Measurements from ENCODE around the gene MCC. TPM values are rescaled to one million over a fixed set of nuclear protein-coding genes. Genes with fewer than 3 reads are reported as not detected.

The MCC gene
- total and polyA plus RNA-seq, 12 donors, result 4.2 to 34.1 (median 25.2) TPM

- Histone ChIP-seq H3K27me3 (peaks cover 0 to 6% (median 0%) of the 10 kb centered on the region in 7 donors), H3K4me1 (peaks cover 0 to 10% (median 0%) of the 10 kb centered on the region in 9 donors), H3K4me3 (no peak overlapping the region), H3K27ac (no peak overlapping the region), H3K9me3 (peaks cover 0 to 13% (median 0%) of the 10 kb centered on the region in 11 donors), H3K36me3 (no peaks in the 10 kb centered on the region)
- 38 to 51% methylated on average over 2 of the region's 2 CpGs for WGBS, 2 donors
- no peak for TF ChIP-seq CTCF (IDR thresholded peaks at IDR 0.05)
- intact Hi-C loops (cut with DNase I), result no loop called here
- ATAC-seq (peak; percentile 38 to 94 (median 80)), DNase-seq (no peak)
Observed at GRCh38 chr5:113446358-113446927, 41.8 kb downstream of the MCC start.

DNA sequence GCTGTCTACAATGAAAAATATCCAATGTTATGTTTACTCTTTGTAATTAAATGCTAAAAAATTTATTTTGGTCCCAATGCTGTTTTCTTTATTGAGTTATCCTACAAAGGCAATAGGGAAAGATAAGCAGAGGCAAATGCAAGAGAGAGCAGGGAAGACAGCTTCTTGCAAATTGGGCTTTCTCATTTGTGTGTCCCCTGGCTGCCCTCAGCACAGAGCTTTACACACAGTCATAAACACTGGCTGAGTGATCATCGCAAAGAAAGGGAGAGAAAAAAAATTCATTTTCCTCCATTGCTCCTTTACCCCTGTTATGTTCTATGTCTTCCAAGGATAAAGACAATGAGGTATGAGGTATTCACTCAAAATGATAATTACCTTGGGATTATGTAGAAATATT, 51.1 kb downstream of the MCC start:
- no peak for ATAC-seq
- Histone ChIP-seq H3K36me3 (no peaks in the 10 kb centered on the region), H3K4me3 (no peak overlapping the region), H3K4me1 (peaks cover 0 to 14% (median 6%) of the 10 kb centered on the region in 9 donors), H3K9me3 (no peaks in the 10 kb centered on the region), H3K27ac (no peak overlapping the region), H3K27me3 (no peaks in the 10 kb centered on the region)
- TF ChIP-seq CTCF (IDR thresholded peaks at IDR 0.05), result no peak
- no peak for DNase-seq
- intact Hi-C loops (cut with DNase I), result no loop called here
- 70 to 83% methylated on average over 1 of the region's 1 CpG for WGBS, 2 donors

DNA sequence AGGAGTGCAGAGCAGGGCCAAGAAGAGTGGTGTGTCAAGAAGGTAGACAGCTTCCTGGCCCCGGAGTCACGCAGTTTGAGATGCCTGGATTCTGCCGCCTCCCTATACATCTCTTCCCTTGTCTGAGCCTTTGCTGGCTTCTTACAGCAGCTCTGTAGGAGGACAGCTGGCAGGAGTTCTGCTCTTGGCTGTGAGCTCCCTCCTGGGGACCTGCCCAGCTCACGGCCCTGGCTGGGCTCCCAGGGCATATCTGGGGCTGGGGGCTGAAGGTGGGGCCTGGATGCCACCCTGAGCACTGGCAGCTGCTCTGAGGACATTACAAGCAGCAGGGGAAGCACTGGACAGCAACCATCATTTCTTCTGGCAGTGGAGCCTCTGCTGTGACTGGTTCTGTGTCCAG, 52.7 kb downstream of the MCC start:
- Histone ChIP-seq H3K9me3 (no peaks in the 10 kb centered on the region), H3K27ac (no peak overlapping the region), H3K36me3 (no peaks in the 10 kb centered on the region), H3K27me3 (no peaks in the 10 kb centered on the region), H3K4me1 (peaks cover 0 to 14% (median 6%) of the 10 kb centered on the region in 9 donors), H3K4me3 (no peak overlapping the region)
- ATAC-seq, result peak in 6 of 8 donors; percentile 61 to 74 (median 70)
- TF ChIP-seq CTCF (IDR thresholded peaks at IDR 0.05), result no peak
- DNase-seq, result no peak
- WGBS, 2 donors, result 42 to 47% methylated on average over 4 of the region's 4 CpGs
- intact Hi-C loops (cut with DNase I), result no loop called here

- Histone ChIP-seq H3K27ac (no peak within 1 kb of the TSS), H3K36me3 (no peaks in the 10 kb centered on the region), H3K4me3 (no peak within 1 kb of the TSS), H3K4me1 (peaks cover 0 to 14% (median 6%) of the 10 kb centered on the region in 9 donors), H3K27me3 (no peaks in the 10 kb centered on the region), H3K9me3 (no peaks in the 10 kb centered on the region)
- intact Hi-C loops (cut with DNase I), result no loop called here
- 79 to 82% methylated on average over 3 of the region's 3 CpGs for WGBS, 2 donors
- TF ChIP-seq CTCF (IDR thresholded peaks at IDR 0.05), result no peak
- ATAC-seq (peak in 2 of 8 donors; percentile 11 to 23), DNase-seq (no peak)
Observed at GRCh38 chr5:113434889-113435288, 53.4 kb downstream of the MCC start, which contains the start of gene TSSK1B. TSSK1B (minus strand) TSS chr5:113434989; CDS start chr5:113434839, 150 bp downstream.

Measured in heart right ventricle (tissue), 16 donors.